PC-3 (cell line): Measurements from ENCODE around the gene ADH7.

ENCODE experiments used
- EZH2phosphoT487 ChIP-seq: fragments of 300-600 bp; sonication (generic); IDR thresholded peaks from 2 replicates; pipeline ENCODE4 v1.6.1; 2018; ENCODE audit warnings: mild to moderate bottlenecking, antibody characterized with exemption, low read length, borderline replicate concordance
- TF ChIP-seq, protein P1 (sequence below): fragments of 300-600 bp; sonication (generic); conservative IDR thresholded peaks from 2 replicates; pipeline ENCODE4 v1.5.1; 2017; ENCODE audit warnings: antibody characterized with exemption, low read depth, mild to moderate bottlenecking, low read length

DNA sequence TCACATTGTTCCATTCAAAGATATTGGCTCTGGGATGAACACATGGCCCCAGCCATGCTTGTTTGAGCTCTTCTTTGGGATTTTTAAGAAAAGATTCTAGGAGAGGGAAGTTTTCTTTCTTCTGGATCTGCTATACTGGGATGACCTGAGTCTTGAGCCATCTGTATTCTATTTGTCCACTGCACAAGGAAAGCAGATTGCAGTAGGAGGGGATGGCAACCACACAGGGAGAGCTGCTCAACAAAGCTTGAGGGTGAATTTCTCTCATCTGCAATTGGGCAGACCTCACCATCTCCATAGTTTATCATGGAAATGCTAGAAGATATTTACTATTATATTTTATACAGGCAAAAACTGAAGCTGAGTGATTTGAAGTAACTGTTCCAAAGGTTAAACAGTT is 34.3 kb downstream of the ADH7 start:
- TF ChIP-seq, protein P1, sequence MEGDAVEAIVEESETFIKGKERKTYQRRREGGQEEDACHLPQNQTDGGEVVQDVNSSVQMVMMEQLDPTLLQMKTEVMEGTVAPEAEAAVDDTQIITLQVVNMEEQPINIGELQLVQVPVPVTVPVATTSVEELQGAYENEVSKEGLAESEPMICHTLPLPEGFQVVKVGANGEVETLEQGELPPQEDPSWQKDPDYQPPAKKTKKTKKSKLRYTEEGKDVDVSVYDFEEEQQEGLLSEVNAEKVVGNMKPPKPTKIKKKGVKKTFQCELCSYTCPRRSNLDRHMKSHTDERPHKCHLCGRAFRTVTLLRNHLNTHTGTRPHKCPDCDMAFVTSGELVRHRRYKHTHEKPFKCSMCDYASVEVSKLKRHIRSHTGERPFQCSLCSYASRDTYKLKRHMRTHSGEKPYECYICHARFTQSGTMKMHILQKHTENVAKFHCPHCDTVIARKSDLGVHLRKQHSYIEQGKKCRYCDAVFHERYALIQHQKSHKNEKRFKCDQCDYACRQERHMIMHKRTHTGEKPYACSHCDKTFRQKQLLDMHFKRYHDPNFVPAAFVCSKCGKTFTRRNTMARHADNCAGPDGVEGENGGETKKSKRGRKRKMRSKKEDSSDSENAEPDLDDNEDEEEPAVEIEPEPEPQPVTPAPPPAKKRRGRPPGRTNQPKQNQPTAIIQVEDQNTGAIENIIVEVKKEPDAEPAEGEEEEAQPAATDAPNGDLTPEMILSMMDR = no peak
- no peak for TF ChIP-seq EZH2phosphoT487
